Measurements from ENCODE around the gene EPG5.
A peak's percentile ranks its signal among the peaks of the same experiment; 100 is the strongest.
"Not testable (repeated sequence)": the region's sequence is repeated elsewhere in the genome, so short reads cannot be mapped to it uniquely, and the experiment has no call there.

The EPG5 gene

GRCh38 chr18:45967007-45967706, at the start of gene EPG5:
TSS of gene EPG5 (minus strand) at chr18:45967329. CDS start at chr18:45967239, 90 bp downstream.
- DNase-seq = peak; percentile 95

- DNase-seq = no peak
These were observed 46.5 kb upstream of the EPG5 start for GRCh38 chr18:46013484-46014189.

- DNase-seq = no peak
These were observed 43.5 kb upstream of the EPG5 start for GRCh38 chr18:46010676-46011075.

GRCh38 chr18:46010050-46010449, 42.9 kb upstream of the EPG5 start:
- no peak for DNase-seq

- DNase-seq = no peak
These were observed 42.2 kb upstream of the EPG5 start for GRCh38 chr18:46009125-46009840.

- no peak for DNase-seq
These were observed 41.4 kb upstream of the EPG5 start for GRCh38 chr18:46008531-46008930.

GRCh38 chr18:46007165-46007564, 40.0 kb upstream of the EPG5 start:
- no peak for DNase-seq

- no peak for DNase-seq
These were observed 35.8 kb upstream of the EPG5 start for GRCh38 chr18:46002934-46003333.

GRCh38 chr18:46001892-46002291, 34.8 kb upstream of the EPG5 start:
- no peak for DNase-seq

GRCh38 chr18:46001074-46001473, 33.9 kb upstream of the EPG5 start:
- no peak for DNase-seq

- DNase-seq = no peak
These were observed 32.4 kb upstream of the EPG5 start for GRCh38 chr18:45999536-45999935.

GRCh38 chr18:45998244-45998643, 31.1 kb upstream of the EPG5 start:
- DNase-seq = no peak

- peak; percentile 29 for DNase-seq
These were observed 30.6 kb upstream of the EPG5 start for GRCh38 chr18:45997700-45998151.

GRCh38 chr18:45995461-45995860, 28.3 kb upstream of the EPG5 start:
- DNase-seq = no peak

- no peak for DNase-seq
These were observed 26.3 kb upstream of the EPG5 start for GRCh38 chr18:45993438-45993837.

- DNase-seq = not testable (repeated sequence)
These were observed 25.4 kb upstream of the EPG5 start for GRCh38 chr18:45992527-45992926.

- no peak for DNase-seq
These were observed 24.7 kb upstream of the EPG5 start for GRCh38 chr18:45991788-45992187.

GRCh38 chr18:45984546-45985235, 17.6 kb upstream of the EPG5 start:
- DNase-seq = no peak

- DNase-seq = no peak
These were observed 14.7 kb upstream of the EPG5 start for GRCh38 chr18:45981821-45982220.

GRCh38 chr18:45980229-45980628, 13.1 kb upstream of the EPG5 start:
- DNase-seq = no peak

- no peak for DNase-seq
These were observed 11.0 kb upstream of the EPG5 start for GRCh38 chr18:45978084-45978483.

GRCh38 chr18:45976974-45977373, 9.8 kb upstream of the EPG5 start:
- DNase-seq = no peak

- DNase-seq = no peak
These were observed 9.4 kb upstream of the EPG5 start for GRCh38 chr18:45976566-45976965.

Data from stimulated activated CD4-positive, alpha-beta T cell treated with anti-CD3 and anti-CD28 coated beads, Interleukin-1b, Interleukin-23, amount 100 ng/mL, for 48 hours (primary cell).